Posterior vena cava (tissue), 2 donors: ENCODE results near the gene LAMA3. TPM values are rescaled to one million over a fixed set of nuclear protein-coding genes. Genes with fewer than 3 reads are reported as not detected.
A peak's percentile ranks its signal among the peaks of the same experiment; 100 is the strongest.

ENCODE experiments used
- DNase-seq: peaks from one replicate; pipeline ENCODE4 v3.0.0-alpha.2; 2020; ENCODE audit warnings: low spot score
- intact Hi-C, 2 donors: fragments of 100-400 bp; cut with DNase I; formaldehyde crosslinking; loops; one replicate each; pipeline versions ENCODE4 v1.14.1 to v1.14.2; 2022 to 2023
- total RNA-seq, 2 donors: library from RNA; stranded (reverse); fragmentation: NEBNext Ultra II Directional; extraction: Animal tissue kit (Norgen Biotek cat#: 25700); gene quantifications; one replicate each; pipeline ENCODE4 v1.2.1, GENCODE V29; 2021
- donor health status: DM: yes; HTN: yes; CAD: no.
- donor health status: DM: yes; HTN: yes; CAD: no.

Gene LAMA3
- total RNA-seq, 2 donors from 2014 or later = 38.6 to 48.4 TPM

DNA sequence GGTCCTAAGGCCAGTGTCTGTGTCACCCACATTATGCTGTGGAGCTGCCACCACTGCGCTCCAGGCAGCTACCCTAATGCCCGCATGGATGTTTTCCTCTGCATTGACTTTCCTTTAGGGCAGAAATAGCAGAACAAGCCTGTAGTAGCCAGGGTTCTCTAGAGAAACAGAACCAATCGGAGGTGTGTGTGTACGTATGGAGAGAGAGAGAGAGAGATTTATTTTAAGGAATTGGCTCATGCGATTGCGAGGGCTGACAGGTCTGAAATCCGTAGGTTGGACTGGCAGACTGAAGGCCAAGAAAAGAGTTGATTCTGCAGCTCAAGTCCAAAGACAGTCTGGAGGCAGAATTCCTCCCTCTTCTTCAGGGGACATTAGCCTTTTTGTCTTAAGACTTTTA, 110.3 kb downstream of the LAMA3 start:
- DNase-seq = no peak
- intact Hi-C loops = no loop called here

GRCh38 chr18:23800902-23801301, 111.6 kb downstream of the LAMA3 start:
- intact Hi-C loops = loop anchor here in 1 of 2 donors (10.0 kb wide), 1 partner anchor 176 kb away; no protein-coding TSS in a partner anchor
- no peak for DNase-seq

GRCh38 chr18:23802817-23803216, 113.6 kb downstream of the LAMA3 start:
- no peak for DNase-seq
- intact Hi-C loops = loop anchor here in 1 of 2 donors (10.0 kb wide), 1 partner anchor 178 kb away; no protein-coding TSS in a partner anchor

- DNase-seq = no peak
- intact Hi-C loops = loop anchor here in 1 of 2 donors (10.0 kb wide), 1 partner anchor 179 kb away; no protein-coding TSS in a partner anchor
Observed at GRCh38 chr18:23803755-23804154, 114.5 kb downstream of the LAMA3 start.

GRCh38 chr18:23805898-23806297, 116.6 kb downstream of the LAMA3 start:
- DNase-seq = no peak

GRCh38 chr18:23809415-23809814, 120.2 kb downstream of the LAMA3 start:
- intact Hi-C loops = loop anchor here in 1 of 2 donors (10.0 kb wide), 1 partner anchor 185 kb away; no protein-coding TSS in a partner anchor
- DNase-seq = no peak

More at GRCh38 chr18:23805898-23806297, 116.6 kb downstream of the LAMA3 start:
- intact Hi-C loops = loop anchor here in 1 of 2 donors (10.0 kb wide), 1 partner anchor 181 kb away; no protein-coding TSS in a partner anchor

- DNase-seq = no peak
- intact Hi-C loops = loop anchor here in 1 of 2 donors (5.0 kb wide), 1 partner anchor 188 kb away; no protein-coding TSS in a partner anchor
Observed at GRCh38 chr18:23810396-23810795, 121.1 kb downstream of the LAMA3 start.

DNA sequence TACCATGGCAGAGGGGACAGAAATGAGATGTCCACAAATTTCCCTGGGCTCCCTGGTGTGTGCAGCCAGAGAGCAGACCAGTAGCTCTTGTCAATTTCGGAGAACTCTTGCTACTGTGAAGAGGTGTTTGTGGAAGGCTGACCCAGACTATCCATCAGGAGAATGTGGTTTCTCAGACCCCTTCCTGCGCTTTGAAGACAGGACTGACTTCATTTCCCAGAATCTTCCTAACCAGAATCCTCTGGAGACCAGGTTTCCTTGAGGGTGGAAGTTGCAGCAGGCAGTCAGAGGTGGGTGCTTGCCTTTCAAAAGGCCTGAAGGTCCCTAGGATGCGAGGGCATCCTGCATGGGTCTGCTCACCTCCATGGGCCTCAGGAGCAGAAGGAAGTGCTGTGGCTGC, 121.9 kb downstream of the LAMA3 start:
- no peak for DNase-seq
- intact Hi-C loops = loop anchor here in 1 of 2 donors (5.0 kb wide), 1 partner anchor 189 kb away; no protein-coding TSS in a partner anchor

DNA sequence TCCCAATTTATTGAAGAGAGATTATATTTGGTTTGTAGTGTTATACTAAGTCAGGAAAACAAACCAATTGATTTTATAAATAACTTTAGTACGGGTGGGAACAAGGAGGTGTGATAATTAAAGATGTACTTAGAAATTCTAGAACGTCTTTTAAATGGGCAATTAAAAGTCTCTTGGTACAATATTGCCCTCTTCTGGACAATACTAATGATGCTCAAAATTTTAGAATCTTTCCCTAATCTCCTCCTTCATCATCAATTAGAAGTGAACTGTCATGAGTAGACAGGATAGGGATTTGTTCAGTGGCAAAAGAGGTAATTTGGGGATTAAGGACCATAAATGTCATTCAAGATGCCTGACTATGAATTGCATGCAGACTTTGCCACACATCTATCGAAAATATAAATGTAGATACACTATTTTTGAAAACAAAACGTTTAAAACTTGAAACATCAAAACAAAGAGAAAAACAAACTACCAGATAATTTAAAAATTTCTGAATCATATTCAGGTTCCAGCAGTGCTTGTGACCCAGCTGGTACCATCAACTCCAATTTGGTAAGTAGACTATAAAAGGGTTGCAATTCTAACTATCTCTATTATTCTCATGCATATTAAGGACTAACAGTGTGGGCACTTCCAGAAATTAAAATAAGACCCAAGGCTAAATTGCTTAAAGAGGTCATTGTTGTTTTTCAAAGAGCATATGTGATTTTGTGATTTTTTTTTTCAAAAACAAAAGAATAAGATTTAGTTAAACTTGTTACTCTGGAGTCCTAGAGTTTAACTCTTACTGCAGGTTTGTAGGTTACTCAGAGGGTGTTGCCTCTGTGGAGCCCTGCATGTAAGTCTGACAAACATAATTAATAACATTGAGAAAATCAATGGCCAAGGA, 123.5 kb downstream of the LAMA3 start:
- no peak for DNase-seq
- intact Hi-C loops = loop anchor here in 1 of 2 donors (5.0 kb wide), 1 partner anchor 190 kb away; no protein-coding TSS in a partner anchor

DNA sequence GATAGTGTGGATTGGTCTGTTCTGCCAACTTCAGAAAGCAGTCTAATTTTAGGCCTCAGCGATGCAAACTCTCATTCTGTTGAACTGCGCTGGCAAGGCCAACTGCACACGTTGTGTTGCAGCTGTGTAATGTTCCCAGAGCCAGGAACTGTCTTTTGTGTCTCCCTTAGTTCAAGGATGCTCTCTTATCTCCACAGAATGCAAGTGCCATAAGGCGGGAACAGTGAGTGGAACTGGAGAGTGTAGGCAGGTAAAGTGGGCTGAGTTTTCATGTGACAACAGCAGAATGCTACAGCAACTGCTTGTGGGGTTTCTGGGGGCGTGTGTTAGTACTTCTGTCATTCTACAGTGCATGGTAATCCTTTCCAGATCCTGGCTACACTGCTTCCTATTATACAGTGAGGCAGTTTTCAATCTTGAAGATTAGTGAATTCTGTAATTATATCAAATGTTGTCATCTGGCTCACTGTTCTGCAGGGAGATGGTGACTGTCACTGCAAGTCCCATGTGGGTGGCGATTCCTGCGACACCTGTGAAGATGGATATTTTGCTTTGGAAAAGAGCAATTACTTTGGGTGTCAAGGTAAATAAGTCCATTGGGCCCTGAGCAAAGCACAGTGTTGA, 125.8 kb downstream of the LAMA3 start:
- DNase-seq = no peak
- intact Hi-C loops = loop anchor here in 1 of 2 donors (5.0 kb wide), 1 partner anchor 193 kb away; no protein-coding TSS in a partner anchor

DNA sequence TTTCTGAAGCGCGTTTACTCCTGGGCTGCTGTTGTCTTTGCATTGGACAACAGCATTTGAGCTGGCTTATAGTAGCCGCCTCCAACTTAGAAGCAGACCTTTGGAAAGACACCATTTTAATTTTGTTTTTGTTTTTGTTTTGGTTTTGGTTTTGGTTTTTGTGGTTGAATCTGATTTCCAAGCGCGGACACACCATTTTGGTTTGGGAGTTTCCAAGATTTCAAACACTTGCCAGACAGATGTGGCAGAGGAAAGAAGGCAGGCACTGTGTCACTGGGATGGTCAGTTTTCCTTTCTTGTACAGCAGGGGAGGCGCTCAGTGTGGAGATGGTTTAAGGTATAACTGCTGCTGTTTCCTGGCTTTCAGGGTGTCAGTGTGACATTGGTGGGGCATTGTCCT, 126.8 kb downstream of the LAMA3 start:
- intact Hi-C loops = no loop called here
- DNase-seq = no peak

DNA sequence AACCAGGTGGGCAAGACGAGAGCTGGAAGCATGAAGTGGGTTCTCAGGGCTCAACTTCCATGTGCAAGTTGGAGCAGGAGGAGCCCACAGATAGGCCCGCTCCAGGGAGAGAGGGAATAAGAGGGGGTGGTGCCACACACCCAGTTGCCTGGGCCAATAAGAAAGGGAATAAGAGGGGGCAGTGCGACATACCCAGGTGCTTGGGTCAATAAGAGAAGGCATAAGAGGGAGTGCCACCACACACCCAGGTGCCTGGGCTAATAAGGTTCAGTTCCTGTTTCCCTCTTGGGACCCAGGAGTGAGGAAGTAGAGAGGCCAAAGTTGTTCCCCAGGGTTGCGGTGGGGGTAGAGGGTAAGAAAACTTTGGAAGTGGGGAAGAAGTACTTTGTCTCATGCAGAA, 127.5 kb downstream of the LAMA3 start:
- intact Hi-C loops = no loop called here
- no peak for DNase-seq

- intact Hi-C loops = no loop called here
- DNase-seq = no peak
Observed at GRCh38 chr18:23819001-23819400, 129.7 kb downstream of the LAMA3 start.

- DNase-seq = no peak
- intact Hi-C loops = loop anchor here in 1 of 2 donors (10.0 kb wide), 1 partner anchor 62 kb away; no protein-coding TSS in a partner anchor
Observed at GRCh38 chr18:23822590-23823385, 133.5 kb downstream of the LAMA3 start.

GRCh38 chr18:23824240-23824639, 135.0 kb downstream of the LAMA3 start:
- intact Hi-C loops = loop anchor here in 1 of 2 donors (10.0 kb wide), 1 partner anchor 61 kb away; no protein-coding TSS in a partner anchor
- DNase-seq = no peak

- DNase-seq = no peak
- intact Hi-C loops = loop anchor here in 1 of 2 donors (10.0 kb wide), 1 partner anchor 60 kb away; no protein-coding TSS in a partner anchor
Observed at GRCh38 chr18:23824669-23825068, 135.4 kb downstream of the LAMA3 start.

- intact Hi-C loops = loop anchor here in 1 of 2 donors (10.0 kb wide), 1 partner anchor 59 kb away; no protein-coding TSS in a partner anchor
- DNase-seq = no peak
Observed at GRCh38 chr18:23825496-23825895, 136.2 kb downstream of the LAMA3 start.

GRCh38 chr18:23825978-23826405, 136.7 kb downstream of the LAMA3 start:
- DNase-seq = peak; percentile 81
- intact Hi-C loops = loop anchor here in 1 of 2 donors (10.0 kb wide), 1 partner anchor 59 kb away; no protein-coding TSS in a partner anchor
